Activated effector memory CD4-positive, alpha-beta T cell treated with anti-CD3 and anti-CD28 coated beads, Interleukin-2, amount 50 U/mL, for 16 hours (primary cell): Measurements from ENCODE around the gene GRIN2A.

Source experiments
- DNase-seq: peaks from one replicate; pipeline ENCODE4 v3.0.0-alpha.2; 2020

GRIN2A gene

GRCh38 chr16:9957002-9957401 lies 225.2 kb downstream of the GRIN2A start:
- no peak for DNase-seq

- DNase-seq, result no peak
These were observed 226.6 kb downstream of the GRIN2A start for GRCh38 chr16:9955677-9956076.

DNA sequence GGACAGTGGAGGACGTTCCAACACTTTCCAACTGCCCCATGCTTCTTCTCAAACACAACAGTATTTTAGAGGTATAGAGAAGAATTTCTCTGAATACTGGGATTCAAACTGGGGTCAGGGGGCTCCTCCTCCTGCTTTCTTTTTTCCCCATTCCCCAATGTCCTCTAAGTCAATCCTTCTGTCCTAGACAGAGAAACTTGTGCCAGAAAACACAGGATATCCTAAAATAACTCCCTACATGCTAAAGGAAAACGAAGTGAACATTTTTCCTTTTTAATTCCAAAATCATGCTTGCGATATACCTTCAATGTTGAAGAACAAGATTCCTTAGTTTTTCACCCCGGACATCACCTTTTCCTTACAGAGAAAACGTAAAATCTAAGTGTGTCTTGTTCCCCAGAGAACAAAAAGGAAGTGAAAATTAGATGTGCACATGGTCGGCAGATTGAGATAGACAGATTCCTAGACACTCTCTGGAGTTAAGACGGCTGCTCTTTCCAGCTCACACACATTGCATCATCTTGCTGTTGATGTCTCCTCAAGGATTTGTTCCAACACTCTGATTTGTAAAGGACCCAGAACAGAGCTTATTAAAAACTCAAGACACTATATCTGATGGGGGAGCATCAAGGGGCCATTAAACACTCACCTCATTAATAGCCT lies 228.2 kb downstream of the GRIN2A start:
- DNase-seq, result no peak

- DNase-seq, result no peak
These were observed 231.6 kb downstream of the GRIN2A start for GRCh38 chr16:9950658-9951057.

DNA sequence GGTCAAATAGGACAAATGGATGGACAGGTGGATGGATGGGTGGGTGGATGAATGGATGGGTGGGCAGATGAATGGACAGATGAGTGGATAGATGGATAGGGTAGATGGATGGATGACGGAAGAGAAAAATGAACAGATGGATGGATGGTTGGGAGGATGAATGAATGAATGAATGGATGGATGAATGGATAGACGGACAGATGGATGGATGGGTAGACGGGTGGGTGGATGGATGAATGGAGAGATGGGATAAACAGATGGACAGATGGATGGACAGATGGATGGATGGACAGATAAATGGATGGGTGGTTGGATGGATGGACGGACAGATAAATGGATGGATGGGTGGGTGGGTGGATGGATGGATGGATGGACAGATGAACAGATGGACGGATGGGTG lies 232.8 kb downstream of the GRIN2A start:
- DNase-seq, result no peak

DNA sequence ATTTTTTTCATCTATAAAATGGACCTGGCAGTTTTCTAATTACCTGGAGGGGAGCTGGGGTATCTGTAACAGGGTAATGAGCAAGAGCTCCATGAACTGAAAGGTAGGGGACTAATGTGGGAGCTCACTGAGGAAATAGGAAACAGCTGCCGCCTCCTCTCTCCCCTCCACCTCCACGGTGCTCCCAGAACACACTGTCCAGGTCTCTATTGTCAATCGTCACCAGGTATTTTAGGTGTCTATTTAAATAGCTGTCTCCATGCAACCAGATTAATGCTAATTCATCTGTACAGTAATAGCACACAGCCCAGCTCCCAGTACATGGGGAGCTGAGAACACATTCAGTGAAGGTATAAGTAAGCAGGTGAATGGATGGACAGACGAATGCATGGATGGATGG lies 233.3 kb downstream of the GRIN2A start:
- DNase-seq, result no peak

- DNase-seq, result no peak
These were observed 236.1 kb downstream of the GRIN2A start for GRCh38 chr16:9946022-9946720.

DNA sequence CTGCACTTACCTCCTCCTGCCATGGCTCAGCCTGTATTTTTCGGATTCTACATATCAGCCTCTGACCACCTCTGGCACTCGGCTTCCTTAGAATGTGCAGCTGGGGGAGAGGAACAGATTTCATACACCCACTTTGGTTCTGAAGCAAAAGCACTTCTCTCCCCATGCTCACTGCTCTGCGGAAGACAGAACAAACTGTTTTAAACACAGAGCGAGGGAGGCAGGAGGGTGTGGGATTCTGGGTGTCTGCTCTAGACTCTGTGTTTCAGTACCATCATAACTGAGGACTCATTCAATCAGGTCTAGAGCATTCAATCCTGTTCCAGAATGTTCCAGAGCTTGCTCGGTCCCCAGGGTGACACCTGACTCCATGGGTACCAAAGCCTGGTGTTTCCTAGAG lies 239.1 kb downstream of the GRIN2A start:
- DNase-seq, result no peak

DNA sequence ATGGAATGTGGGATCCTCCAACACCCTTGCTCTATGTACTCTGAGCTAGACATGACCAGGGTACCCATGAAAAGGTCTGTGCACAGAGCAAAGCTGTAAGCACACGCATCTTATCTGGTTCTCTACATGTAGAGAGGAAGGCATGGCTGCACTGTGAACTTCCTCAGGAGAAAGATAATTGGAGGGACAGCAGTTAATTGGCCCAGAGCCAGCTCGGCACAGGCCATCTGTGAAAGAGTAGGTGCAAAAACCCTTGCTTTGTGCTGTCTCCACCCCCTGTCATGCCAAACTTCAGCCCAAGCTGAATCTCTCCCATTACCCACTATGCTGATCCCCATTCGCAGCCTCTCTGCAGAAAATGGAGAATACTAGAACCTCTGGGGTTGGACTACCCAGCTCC lies 241.0 kb downstream of the GRIN2A start:
- DNase-seq, result no peak

DNA sequence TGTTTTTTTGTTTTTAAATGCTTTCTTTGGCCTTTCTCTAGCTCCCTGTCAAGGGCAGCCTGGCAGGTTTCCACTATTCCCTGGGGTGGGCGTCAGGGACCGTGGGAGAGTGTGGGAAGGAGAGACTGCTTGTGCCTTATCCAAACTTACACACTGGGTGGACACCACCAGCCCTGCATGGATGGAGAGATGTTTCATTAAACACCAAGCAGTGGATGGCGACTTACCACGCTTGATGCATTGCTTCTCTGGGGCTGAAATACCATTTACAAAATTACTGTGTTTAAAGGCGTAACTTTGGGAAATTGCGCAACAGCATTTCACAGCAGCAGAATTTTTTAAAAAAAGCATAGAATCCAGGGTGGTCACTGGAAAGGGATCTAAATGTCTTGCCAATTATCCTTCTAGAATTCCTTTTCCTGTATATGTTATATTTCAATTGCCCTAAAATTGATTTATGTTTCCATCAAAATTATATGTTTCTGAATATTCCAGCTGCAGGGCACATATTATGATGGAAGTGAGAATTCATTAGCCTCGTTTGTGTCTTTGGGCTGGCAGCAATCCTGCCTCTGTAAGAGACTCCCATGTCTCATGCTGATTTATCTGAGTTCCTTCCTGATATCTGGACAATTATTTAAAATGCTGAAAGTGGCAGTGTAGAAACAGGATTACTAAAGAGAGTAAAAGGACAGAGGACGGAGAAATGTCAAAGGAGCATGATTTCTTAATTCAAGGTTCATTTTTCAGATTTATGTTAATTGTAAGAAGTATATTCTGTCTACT lies 247.3 kb downstream of the GRIN2A start:
- DNase-seq, result no peak

DNA sequence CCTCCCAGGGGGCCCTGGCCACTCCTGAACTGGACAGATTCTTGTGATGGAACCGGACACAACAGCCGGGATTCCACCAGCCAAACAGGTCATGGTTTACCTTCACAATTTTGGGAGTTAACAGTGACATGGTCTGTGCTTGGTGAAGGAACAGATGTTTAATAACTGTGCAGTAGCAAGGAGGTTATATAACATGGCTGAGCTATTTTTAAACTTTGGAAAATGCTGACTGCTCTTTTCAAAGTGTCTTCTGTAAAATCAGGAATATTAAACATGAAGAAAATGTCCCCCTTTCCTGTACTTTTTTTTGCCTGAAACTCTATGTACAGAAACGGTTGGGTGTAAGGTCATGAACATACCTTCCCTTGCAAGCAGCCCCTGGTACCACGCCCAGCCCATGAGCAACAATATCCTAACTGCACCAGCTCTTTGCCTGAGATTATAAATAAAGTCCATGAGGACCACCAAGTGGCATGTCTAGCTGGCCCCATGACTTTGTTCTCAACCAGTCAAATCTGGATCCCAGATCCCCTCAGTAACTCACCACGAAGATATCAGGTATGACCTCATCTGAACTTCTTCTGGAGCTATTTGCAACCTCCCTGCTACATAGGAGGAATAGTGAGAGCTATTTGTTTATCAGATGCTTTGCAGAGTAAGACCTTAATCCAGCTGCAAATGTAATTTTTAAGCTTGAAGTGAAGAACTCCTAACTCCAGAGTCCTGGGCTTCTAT lies 249.1 kb downstream of the GRIN2A start:
- no peak for DNase-seq

DNA sequence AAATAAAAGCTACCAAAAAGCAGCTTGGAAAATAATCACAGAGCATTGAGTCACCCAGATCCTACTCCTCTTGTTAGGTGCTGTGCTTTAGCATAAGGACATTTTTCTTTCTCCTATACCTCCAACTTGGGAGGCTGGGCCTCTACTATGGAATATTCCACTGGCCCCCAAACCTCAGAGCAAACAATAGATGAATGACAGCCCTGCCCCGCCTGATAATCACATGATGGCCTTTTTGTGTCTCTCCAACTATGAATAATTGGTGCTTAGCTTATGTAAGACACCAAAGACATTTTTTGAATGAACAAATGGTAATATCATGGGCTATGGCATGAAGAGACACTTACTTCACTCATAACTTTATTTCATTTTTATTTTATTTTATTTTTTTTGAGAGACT lies 250.2 kb downstream of the GRIN2A start:
- no peak for DNase-seq

DNA sequence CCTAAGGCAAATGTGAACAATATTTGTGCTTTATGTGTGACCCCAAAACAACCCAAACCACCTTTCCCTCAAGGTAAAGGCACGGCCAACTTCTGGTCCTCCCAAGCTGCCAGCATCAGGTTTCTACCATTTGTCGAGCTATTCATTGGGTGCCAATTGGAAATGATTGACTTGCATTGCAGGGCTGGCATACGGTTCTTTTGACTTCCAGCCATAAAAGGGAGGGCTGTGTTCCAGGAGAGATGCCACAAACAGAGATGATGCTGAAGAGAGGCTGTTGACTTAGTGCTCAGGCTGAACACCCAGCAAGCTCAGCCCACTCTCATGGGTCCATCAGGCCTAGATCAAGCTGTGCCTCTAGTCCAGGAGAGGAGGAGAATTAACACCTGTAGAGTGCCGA lies 252.4 kb downstream of the GRIN2A start:
- DNase-seq, result no peak

DNA sequence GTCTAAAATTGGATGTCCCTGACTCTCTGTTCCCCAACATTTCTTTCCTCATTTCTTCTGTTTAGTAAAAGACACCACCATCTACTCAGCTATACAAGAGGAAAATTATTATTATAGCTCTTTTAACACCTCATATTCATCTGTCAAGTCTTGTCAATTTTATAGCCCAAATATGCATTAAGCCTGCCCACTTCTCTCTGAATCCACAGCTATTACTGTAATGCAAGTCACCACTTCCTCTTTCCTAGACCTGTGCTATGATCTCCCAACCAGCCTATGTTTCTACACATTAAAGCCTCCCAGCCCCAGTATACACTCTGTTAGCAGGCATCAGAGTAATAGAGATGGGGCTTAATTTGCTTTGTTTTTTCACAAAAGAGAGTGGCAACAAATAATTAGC lies 252.9 kb downstream of the GRIN2A start:
- DNase-seq, result no peak

- DNase-seq, result no peak
These were observed 259.8 kb downstream of the GRIN2A start for GRCh38 chr16:9922441-9922840.

GRCh38 chr16:9921997-9922396 lies 260.2 kb downstream of the GRIN2A start:
- DNase-seq, result no peak

- DNase-seq, result no peak
These were observed 262.8 kb downstream of the GRIN2A start for GRCh38 chr16:9919460-9919859.

DNA sequence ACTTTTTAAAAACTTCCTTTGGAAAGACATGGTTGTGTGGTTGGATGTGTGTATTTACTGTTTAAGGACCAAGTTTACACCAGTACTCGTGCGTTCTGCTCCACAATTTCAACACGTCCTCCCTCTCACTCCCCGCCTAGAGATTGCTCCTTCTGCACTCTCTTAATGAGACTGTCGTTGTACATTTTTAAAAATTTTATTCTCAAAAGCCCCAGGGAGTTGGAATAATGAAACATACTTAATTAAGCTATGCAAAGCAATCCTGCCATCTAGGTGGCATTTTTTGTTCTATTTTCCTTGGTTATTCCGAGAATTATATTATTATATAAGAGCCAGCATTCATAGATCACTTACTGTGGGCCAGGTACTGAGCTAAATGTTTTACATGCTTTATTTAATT lies 264.5 kb downstream of the GRIN2A start:
- DNase-seq, result no peak

- DNase-seq, result no peak
These were observed 268.5 kb downstream of the GRIN2A start for GRCh38 chr16:9913604-9914326.

DNA sequence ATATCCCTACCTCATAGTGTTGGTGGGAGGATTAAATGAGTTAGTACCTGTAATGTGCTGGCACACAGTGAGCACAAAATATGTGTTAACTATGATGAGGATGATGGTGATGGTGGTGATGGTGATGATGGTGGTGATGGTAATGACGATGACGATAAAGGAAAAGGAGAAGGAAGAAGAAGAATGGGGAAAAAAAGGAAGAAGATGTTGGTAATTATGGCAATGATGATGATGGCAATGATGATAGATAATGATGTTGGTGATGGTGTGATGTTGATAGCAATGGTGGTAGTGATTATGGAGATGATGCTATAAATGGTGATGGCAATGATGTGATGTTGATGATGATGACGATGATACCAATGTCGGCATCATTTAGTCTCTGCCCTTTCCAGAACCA lies 270.2 kb downstream of the GRIN2A start:
- no peak for DNase-seq

DNA sequence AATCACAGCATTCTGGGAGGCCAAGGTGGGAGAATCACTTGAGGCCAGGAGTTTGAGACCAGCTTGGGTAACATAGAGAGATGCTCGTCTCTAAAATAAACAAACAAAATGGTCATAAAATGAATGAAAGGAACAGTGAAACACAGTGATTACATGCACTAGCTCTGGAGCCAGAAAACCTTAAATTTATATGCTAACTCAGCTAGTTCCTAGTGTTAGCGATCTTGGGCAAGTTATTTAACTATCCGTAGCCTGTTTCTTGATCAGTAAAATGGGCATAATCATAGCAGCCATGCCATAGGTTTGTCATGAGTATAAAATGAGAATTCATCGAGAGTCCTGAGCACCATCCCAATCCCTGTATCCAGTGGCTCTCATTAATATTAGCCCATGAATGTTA lies 271.0 kb downstream of the GRIN2A start:
- DNase-seq, result no peak

DNA sequence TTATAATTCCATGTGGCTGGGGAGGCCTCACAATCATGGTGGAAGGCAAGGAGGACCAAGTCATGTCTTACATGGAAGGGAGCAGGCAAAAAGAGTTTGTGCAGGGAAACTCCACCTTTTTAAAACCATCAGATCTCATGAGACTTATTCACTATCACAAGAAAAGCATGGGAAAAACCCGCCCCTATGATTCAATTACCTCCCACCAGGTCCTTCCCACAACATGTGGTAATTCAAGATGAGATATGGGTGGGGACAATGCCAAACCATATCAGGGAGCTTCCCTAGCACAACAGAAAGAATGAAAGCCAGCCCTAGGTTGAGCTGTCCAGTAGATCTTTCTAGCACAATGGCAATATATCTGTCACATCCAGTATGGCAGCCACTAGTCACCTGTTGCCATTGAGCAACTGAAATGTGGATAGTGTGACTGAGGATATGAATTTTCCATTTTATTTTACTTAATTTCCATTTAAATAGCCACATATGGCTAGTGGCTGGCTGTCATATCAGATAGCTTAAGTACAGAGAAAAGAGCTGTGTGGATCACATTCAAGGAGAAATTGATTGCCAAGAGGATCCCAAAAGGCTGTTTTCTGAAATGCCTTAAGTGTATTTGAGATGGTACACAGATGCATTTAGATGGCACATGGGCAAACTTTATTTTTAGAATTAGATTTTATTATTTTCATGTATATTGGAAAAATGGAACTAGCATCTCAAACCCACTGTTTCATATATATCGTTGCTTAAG lies 273.0 kb downstream of the GRIN2A start:
- DNase-seq, result no peak
